OCI-LY7 (cell line): Measurements from ENCODE around the gene CYB561.

Experiments
- EZH2phosphoT487 ChIP-seq: fragments of 200-600 bp; sonication (generic); IDR thresholded peaks from 2 replicates; pipeline ENCODE4 v1.6.1; 2018; ENCODE audit warnings: low read depth, borderline replicate concordance, mild to moderate bottlenecking, mixed run types, antibody characterized with exemption, low read length, moderate library complexity, mixed read lengths
- TF ChIP-seq, protein P1 (sequence below): fragments of 200-600 bp; sonication (generic); conservative IDR thresholded peaks from 2 replicates; pipeline ENCODE4 v1.5.1; 2014; ENCODE audit warnings: mild to moderate bottlenecking, antibody characterized with exemption, low read length, moderate library complexity, mixed read lengths

DNA sequence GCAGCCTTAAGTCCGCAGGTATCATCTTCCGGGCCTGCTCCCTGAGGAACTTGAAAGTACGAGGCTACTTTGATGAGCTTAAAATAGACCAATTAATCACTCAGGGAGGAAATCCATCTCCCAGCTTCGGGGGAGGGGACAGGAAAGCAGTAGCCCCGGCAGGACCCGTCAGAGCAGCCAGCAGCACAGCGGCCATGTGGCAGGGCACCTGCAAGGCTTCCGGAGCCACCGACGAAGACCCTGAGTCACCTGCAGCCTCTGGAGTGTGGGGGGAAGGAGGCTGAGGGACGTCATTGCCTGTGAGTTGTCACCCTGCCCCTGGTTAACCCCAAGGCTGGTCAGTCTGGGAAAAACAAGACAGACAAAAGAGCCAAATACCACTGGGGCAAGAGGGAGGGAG is 4.4 kb upstream of the CYB561 start:
- TF ChIP-seq, protein P1, sequence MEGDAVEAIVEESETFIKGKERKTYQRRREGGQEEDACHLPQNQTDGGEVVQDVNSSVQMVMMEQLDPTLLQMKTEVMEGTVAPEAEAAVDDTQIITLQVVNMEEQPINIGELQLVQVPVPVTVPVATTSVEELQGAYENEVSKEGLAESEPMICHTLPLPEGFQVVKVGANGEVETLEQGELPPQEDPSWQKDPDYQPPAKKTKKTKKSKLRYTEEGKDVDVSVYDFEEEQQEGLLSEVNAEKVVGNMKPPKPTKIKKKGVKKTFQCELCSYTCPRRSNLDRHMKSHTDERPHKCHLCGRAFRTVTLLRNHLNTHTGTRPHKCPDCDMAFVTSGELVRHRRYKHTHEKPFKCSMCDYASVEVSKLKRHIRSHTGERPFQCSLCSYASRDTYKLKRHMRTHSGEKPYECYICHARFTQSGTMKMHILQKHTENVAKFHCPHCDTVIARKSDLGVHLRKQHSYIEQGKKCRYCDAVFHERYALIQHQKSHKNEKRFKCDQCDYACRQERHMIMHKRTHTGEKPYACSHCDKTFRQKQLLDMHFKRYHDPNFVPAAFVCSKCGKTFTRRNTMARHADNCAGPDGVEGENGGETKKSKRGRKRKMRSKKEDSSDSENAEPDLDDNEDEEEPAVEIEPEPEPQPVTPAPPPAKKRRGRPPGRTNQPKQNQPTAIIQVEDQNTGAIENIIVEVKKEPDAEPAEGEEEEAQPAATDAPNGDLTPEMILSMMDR: no peak
- TF ChIP-seq EZH2phosphoT487: no peak
